Measurements from ENCODE around the gene ZNF385A.

DNA sequence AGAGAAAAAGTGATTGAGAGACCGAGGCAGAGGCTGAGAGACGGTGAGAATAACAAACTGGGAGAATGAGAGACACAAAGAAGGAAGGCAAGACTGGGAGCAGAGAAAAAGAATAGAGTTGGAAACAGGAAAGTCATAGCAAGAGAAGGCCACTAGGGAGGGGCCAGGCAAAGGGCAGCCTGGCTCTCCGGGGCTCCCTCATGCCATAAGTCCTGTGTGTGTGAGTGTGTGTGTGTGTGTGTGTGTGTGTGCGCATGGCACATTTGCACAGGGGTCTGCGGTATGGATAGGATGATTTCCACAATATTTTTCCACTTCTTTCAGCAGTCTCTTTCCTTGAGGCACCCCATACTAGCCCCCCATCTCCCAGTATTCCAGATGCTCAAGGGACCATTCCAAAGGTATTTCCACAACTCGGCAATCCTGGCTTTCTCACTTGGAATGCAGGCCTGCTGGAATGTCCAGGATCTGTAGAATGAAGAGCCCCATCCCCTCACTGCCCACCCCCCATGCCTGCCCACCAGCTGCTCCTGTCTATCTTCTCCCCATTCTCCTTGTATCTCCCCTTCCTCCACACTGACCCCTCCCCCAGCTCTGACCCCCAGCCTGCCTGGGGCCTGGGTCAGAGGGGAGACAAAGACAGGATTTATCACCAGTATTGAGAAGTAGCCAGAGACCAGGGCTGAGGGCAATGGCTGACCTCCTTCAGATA, 29.3 kb downstream of the ZNF385A start:
- TF ChIP-seq ZNF384 (IDR thresholded peaks at IDR 0.05) (no peak), FOXA1 (IDR thresholded peaks at IDR 0.05) (no peak), TARDBP (IDR thresholded peaks at IDR 0.05) (no peak), SP1 (IDR thresholded peaks at IDR 0.05) (no peak), FOXK2 (IDR thresholded peaks at IDR 0.05) (no peak), NFRKB (IDR thresholded peaks at IDR 0.05) (no peak), ARNT (IDR thresholded peaks at IDR 0.05) (no peak), BHLHE40 (IDR thresholded peaks at IDR 0.05; ENCODE audit: borderline replicate concordance) (no peak)
- TF ChIP-seq, protein P1, sequence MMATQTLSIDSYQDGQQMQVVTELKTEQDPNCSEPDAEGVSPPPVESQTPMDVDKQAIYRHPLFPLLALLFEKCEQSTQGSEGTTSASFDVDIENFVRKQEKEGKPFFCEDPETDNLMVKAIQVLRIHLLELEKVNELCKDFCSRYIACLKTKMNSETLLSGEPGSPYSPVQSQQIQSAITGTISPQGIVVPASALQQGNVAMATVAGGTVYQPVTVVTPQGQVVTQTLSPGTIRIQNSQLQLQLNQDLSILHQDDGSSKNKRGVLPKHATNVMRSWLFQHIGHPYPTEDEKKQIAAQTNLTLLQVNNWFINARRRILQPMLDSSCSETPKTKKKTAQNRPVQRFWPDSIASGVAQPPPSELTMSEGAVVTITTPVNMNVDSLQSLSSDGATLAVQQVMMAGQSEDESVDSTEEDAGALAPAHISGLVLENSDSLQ (IDR thresholded peaks at IDR 0.05) = no peak

Measured in HEK293T (cell line).